Measurements from ENCODE around the gene L3MBTL4.
A peak's percentile ranks its signal among the peaks of the same experiment; 100 is the strongest.
"Not testable (repeated sequence)": the region's sequence is repeated elsewhere in the genome, so short reads cannot be mapped to it uniquely, and the experiment has no call there.

The L3MBTL4 gene

GRCh38 chr18:6406075-6406909 is 8.4 kb downstream of the L3MBTL4 start:
- no peak for DNase-seq

GRCh38 chr18:6405237-6406074 is 9.3 kb downstream of the L3MBTL4 start:
- DNase-seq = no peak

DNA sequence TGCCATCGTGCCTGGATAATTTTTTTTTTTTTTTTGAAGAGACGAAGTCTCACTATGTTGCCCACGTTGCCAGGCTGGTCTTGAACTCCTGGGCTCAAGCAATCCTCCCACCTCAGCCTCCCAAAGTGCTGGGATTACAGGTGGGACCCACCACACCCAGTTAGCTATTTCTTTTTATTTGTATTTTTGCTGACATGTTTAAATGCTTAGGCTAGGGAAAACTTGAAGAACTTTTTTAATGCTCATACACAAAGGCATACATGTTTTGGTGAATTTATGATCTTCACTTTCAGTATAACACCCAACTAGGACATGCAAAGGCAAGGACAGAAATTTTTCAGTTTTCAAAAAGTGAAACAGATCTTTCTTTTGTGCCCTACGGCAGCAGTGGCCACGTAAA is 9.9 kb downstream of the L3MBTL4 start:
- DNase-seq = no peak

DNA sequence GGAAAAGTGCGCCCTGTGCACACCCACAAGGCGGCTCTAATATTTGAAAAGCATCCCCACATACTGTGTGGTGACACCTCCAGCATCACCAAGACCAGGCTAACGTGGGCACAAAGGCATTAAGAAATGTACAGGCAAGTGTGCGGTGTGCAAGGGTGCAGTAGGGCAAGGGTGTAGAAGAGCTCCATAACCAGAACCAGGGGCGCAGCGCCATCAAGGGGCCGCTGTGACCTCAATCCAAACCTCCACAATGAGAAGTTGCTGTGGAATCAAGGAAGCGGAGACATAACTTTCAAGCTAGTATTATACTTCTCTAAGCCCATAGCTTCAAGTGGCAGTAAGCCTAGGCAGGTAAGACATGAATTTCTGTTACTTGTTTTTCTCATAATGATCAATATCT is 13.0 kb downstream of the L3MBTL4 start:
- DNase-seq = peak in 1 of 5 experiments; percentile 3

DNA sequence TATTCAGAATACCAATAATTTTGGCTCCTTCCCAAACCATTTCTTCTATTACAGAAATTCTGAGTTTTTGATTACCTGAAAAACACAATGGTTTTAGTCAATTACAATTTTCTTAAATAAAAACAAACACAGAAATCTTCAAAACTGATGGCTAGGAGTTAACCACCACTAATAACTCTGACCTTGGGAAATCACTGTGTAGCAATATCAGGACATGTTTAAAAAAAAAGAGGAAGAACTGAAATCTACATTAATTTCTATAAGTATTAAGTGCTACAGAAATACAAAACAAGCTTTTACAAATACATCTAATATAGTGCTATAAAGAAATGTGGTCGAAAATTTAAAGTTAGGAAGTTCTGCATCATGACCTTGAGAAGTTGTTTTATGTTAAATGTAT is 14.9 kb downstream of the L3MBTL4 start:
- no peak for DNase-seq

DNA sequence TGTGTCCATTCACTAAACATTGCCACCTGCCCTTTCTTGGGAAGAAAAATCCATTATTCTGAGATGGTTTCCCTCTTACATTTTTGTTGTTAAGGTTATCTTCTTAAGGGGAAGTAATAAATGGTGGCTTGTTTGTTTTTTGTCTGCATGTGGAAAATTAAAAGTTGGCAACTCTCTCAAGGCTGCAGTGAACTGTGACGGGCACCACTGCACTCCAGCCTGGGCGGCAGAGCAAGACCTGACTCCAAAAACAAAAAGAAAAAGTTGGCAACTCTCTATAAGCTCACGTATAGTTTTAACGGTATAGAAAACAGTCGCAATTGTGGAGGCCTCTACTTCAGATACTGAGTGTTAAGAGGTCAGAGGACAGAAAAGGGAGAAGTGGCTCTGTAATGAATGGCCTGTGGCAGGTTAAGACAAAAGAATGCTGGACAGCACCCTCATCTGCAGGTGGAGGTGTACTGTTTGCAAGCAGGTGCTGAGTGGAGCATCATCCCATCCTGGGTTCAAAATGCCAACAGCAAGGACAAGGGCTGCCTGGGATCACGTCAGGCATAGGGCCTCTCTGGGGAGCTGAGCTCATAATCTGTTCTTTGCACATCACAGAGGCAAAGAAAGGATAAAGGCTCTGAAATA is 16.7 kb downstream of the L3MBTL4 start:
- DNase-seq = no peak

DNA sequence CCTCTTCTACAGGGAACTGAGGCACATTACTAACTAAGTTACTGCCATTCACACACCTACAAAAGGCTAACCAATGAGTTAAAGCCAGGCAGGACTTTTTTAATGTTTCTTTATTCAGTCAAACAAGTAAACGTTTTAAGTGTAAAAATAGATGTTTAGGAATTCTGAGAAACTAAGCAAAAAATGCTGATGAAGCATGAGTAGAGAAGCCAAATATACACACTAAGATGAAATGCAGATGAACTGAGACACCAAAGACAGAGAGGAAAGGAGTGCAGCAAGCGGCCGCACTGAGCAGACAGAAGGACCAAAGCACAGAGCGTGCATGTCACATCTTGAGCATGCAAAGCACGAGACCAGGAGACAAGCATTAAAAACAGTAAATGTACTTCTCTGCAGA is 17.9 kb downstream of the L3MBTL4 start:
- no peak for DNase-seq

DNA sequence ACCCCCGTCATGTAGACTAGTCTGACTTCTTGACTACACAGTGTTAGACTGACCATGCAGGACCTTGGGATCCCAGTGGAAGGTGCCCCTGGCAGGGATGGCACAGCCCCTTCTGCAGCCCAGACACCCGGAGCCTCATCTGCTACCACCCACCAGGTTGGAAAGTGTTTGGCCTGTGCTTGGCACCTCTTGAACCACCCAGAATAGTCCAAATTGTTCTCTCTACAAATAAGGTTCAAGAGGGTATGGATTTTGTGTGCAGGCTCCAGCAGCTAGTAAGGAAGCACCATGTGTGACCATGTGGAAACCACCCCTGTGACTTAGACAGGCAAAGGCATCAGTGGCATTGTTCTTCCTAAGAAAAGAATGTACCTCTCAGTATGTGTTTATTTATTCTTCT is 18.4 kb downstream of the L3MBTL4 start:
- DNase-seq = no peak

- DNase-seq = no peak
Observed at GRCh38 chr18:6389005-6389404, 25.7 kb downstream of the L3MBTL4 start.

- DNase-seq = no peak
Observed at GRCh38 chr18:6382963-6383362, 31.7 kb downstream of the L3MBTL4 start.

DNA sequence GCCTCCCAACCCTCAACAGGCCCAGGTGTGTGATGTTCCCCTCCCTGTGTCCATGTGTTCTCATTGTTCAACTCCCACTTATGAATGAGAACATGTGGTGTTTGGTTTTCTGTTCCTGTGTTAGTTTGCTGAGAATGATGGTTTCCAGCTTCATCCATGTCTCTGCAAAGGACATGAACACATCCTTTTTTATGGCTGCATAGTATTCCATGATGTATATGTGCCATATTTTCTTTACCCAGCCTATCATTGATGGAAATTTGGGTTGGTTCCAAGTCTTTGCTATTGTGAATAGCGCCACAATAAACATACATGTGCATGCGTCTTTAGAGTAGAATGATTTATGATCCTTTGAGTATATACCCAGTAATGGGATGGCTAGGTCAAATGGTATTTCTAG is 37.2 kb downstream of the L3MBTL4 start:
- DNase-seq = not testable (repeated sequence)

GRCh38 chr18:6376433-6377229 is 38.1 kb downstream of the L3MBTL4 start:
- DNase-seq = no peak

GRCh38 chr18:6374935-6375529 is 39.7 kb downstream of the L3MBTL4 start:
- no peak for DNase-seq

DNA sequence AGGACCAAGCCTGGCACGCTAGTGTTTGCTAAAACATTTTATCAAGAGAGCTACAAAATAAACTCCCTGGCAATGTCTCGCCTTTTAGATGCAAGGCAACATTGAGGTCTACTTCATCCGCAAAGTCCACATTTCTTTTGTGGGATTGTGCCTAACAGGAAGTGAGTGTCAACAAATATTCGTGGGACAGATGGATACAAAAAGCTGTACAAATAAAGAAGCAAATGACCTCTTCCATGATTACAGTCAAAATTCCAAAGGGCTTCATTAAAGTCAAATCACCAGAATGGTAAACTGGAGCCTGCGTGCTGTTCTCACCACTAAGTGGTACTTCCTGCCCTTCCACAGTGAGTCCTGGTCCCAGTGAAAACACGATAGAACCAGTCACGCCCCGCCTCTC is 40.4 kb downstream of the L3MBTL4 start:
- no peak for DNase-seq

- DNase-seq = no peak
Observed at GRCh38 chr18:6373187-6373586, 41.5 kb downstream of the L3MBTL4 start.

GRCh38 chr18:6370886-6371635 is 43.6 kb downstream of the L3MBTL4 start:
- no peak for DNase-seq

- DNase-seq = no peak
Observed at GRCh38 chr18:6370410-6370809, 44.3 kb downstream of the L3MBTL4 start.

- no peak for DNase-seq
Observed at GRCh38 chr18:6368017-6368416, 46.7 kb downstream of the L3MBTL4 start.

DNA sequence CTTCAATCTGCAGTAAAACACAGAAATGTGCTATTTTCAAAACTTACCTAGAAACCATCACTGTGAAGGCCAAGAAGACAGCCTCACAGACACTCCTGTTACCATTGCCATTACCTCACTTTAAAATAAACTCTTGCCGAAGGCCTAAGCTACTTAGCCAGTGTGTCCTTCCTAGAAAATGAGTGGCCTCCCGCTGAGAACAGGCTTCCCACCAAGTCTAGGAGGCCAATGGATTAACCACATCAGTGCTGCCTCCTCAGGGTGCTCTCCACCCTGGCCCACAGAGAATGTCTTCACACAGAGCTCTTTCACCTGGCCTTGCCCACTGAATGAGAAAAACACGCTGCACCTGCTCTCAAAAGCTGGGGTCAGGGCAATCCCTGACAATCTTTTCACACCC is 47.5 kb downstream of the L3MBTL4 start:
- DNase-seq = no peak

DNA sequence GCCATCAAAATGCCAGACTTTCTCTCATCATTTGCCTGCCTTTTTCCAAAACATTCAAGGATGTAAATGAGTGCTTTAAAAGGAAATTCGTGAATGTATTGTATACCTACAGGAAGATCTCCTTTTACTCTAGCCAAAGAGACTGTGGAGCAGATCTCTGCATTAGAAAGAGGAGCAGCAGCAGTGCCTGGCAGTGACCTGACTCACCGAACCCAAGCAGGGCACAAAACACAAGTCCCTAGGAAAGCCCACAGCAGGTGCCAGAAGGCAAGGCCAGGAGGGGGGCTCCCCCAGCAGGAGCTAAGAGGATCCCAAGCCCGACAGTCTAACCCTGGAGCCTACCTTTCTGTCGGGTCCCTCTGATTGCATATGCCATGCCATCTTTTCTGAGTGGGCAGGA is 47.9 kb downstream of the L3MBTL4 start:
- no peak for DNase-seq

GRCh38 chr18:6365385-6365784 is 49.3 kb downstream of the L3MBTL4 start:
- no peak for DNase-seq
